ENCODE data around the gene RCSD1.

DNA sequence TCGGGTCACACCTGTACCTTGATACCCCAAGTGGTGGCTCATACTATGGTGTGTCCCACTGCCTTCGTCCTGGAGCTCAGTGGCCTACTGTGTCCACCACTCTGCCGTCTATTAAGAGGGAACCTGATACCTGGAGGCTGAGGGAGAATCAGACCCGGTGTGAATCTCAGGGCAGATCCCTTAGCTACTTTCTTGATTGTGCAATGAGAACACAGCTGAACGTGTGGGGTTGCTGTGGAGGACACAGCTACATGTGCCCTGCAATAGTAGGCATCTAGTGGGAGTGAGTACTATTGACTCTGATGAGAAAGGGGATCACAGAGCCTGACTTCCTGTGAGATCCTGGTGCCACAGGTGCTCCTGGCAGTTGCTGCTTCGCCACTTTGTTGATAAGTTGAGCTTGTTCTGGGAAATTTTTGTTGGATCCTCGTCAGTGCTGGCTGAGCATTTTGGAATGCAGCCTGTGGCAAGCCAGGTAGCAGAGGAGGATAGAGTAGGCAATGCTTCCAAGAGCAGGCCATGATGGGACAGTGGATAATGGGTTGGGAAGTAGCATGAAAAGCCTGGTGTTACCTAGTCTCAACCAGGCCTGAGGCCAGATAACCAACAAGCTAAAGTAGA is 63.5 kb downstream of the RCSD1 start:
- TF ChIP-seq, protein P1, sequence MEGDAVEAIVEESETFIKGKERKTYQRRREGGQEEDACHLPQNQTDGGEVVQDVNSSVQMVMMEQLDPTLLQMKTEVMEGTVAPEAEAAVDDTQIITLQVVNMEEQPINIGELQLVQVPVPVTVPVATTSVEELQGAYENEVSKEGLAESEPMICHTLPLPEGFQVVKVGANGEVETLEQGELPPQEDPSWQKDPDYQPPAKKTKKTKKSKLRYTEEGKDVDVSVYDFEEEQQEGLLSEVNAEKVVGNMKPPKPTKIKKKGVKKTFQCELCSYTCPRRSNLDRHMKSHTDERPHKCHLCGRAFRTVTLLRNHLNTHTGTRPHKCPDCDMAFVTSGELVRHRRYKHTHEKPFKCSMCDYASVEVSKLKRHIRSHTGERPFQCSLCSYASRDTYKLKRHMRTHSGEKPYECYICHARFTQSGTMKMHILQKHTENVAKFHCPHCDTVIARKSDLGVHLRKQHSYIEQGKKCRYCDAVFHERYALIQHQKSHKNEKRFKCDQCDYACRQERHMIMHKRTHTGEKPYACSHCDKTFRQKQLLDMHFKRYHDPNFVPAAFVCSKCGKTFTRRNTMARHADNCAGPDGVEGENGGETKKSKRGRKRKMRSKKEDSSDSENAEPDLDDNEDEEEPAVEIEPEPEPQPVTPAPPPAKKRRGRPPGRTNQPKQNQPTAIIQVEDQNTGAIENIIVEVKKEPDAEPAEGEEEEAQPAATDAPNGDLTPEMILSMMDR (CRISPR knock-in tag; IDR thresholded peaks at IDR 0.05) = no peak
- TF ChIP-seq POLR2A (IDR thresholded peaks at IDR 0.05; ENCODE audit: insufficient read depth in 1 of 2, low read depth in 2 of 2, low read length in 2 of 2) (no peak), KDM6A (CRISPR knock-in tag; IDR thresholded peaks at IDR 0.05; ENCODE audit: low read depth) (no peak), NRL (CRISPR knock-in tag; IDR thresholded peaks at IDR 0.05; ENCODE audit: borderline replicate concordance) (no peak), ATAD3A (CRISPR knock-in tag; IDR thresholded peaks at IDR 0.05) (no peak), MEIS1 (CRISPR knock-in tag; IDR thresholded peaks at IDR 0.05; ENCODE audit: borderline replicate concordance) (no peak), CBX1 (IDR thresholded peaks at IDR 0.05; ENCODE audit: low read depth) (no peak), NPAS2 (CRISPR knock-in tag; IDR thresholded peaks at IDR 0.05; ENCODE audit: borderline replicate concordance) (no peak)
